ENCODE measurements around the gene SEC24A. TPM values are rescaled to one million over a fixed set of nuclear protein-coding genes. Genes with fewer than 3 reads are reported as not detected.
A peak's percentile ranks its signal among the peaks of the same experiment; 100 is the strongest.
"Not testable (repeated sequence)": the region's sequence is repeated elsewhere in the genome, so short reads cannot be mapped to it uniquely, and the experiment has no call there.

SEC24A gene
- 27.7 TPM for polyA plus RNA-seq (2013, experiment 1 of 2; ENCODE audit: insufficient read length)
- 26.4 TPM for polyA plus RNA-seq (2013, experiment 2 of 2; ENCODE audit: insufficient read length)

DNA sequence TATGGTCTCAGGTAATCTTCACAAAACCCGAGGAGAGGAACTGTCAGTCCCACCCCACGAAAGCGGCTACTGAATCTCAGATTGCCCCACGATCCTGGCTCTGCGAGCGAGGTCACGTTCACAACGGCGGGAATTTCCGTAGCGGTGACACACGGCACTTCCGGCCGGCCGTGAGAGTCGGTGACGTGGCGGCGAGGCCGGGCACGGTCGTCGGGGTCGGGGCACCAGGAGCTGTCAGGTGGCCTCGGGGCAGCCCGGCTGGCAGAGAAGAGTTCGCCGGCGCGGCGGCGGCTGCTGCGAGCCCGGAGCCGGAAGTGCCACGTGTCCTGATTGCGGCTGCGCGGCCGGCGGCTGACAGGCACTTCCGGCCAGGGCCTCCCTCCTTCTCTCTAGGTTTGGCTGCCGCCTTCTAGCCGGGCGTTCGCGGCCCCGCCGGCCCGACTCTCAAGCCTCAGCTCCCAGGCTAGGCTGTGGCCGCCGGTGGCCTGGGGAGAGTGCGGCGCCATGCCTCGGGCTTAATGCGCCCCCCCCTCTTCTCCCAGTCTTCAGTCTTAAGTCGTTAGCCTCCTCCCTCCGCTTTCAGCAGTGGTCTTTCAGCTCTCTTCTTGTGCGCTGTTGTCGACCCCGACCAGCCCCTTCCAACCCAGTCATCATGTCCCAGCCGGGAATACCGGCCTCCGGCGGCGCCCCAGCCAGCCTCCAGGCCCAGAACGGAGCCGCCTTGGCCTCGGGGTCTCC lies at the start of gene SEC24A:
SEC24A (plus strand) TSS at position 361 of the 738 bp plus-strand sequence; CDS start at position 653, 292 bp downstream.
- peak; percentile 88 for DNase-seq

DNA sequence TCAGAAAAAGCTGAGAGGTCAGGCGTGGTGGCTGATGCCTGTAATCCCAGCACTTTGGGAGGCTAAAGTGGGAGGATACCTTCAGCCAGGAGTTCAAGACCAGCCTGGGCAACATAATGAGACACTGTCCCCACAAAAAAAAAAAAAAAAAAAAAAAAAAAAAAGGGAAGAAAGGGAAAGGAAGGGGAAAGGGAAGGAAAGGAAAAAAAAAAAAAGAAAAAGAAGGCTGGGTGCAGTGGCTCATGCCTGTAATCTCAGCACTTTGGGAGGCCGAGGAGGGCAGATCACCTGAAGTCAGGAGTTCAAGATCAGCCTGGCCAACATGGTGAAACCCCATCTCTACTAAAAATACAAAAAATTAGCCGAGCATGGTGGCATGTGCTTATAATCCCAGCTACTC lies 48.8 kb upstream of the SEC24A start:
- DNase-seq: not testable (repeated sequence)

DNA sequence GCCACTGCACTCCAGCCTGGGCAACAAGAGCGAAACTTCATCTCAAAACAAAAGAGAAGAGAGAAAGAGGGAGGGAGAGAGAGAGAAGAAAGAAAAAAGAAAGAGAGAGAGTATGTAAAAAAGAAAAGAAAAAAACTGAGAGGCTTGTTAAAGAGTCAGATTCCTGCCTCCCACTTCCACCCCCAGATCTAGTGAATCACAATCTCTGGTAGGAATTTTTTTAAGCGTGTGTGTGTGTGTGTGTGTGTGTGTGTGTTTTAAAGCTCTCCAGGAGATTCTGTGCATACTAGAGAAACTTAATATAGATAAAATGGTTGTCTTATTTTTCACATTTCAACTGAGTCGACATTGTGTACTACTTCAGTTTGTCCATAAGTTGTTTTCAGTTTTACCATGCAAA lies 48.0 kb upstream of the SEC24A start:
- DNase-seq: peak; percentile 81

DNA sequence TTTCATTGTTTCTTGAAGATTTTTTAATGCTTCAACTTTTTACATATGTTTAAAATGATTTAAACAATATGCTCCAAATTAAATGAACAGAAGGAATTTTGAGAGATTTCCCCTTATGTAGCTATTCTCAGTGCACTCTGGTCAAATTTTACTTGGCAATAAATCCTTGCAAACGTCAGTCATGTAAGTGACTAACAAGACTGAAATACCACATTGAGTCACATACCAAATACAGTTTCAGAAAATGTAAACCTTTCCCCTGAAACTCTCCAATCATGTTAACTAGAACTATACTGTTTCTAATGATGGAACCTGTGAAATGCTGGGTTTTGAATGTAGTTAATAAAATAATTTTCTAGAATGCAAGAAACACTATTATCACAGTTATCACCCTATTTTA lies 45.5 kb upstream of the SEC24A start:
- DNase-seq: peak; percentile 69

DNA sequence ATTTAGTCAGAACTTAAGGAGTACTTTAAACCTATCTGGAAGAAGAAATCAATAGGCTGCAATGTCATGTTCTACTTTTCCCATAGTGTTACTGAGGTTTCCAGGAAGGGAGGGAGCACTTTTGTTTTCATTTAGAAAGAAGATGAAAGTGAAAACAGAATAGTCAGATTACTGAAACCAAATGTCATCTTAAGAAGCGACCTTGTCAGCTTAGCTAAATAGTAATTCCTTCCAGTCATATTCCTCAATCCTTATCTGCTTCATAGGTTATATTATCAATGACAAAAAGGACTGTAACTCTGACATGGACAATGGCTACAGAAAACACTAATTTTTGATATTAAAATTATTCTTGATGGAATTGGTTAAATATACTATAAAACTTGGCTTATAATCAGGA lies 43.7 kb upstream of the SEC24A start:
- DNase-seq: no peak

DNA sequence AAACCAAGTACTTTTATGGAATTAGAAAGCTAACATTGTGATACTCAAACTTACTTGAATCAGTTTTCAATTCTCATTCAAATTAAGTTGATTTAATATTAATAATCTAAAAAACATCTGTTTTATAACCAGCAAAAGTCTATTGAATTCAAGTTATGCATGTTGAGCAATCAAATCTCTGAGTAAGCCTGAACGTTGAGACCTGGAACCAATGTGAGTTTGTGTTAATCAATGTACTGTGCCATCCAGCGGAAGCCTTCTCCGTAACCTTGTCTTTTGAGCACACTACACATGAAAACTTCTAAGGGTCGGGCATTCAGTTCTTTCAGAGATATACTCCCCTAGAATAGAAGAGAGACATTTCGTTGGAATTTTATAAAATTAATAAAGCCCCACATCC lies 41.9 kb upstream of the SEC24A start:
- no peak for DNase-seq

DNA sequence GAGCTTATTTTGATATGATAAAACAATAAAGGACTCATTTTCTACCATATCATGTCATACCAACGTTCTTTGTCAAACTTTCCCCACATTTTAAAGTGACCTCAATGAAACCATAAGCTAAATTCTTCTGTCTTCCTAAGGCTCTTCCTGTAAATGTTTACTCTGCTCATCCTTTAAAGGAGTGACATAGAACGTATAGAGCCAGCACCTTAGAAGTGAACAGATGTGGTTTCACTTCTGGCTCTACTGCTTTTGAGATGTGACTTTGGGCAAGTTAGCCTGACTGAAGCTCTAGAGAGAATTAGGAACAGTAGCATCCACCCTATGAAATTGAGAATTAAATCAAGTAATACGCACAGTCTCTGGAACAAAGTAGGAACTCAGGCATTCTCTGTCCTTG lies 40.0 kb upstream of the SEC24A start:
- DNase-seq: no peak

DNA sequence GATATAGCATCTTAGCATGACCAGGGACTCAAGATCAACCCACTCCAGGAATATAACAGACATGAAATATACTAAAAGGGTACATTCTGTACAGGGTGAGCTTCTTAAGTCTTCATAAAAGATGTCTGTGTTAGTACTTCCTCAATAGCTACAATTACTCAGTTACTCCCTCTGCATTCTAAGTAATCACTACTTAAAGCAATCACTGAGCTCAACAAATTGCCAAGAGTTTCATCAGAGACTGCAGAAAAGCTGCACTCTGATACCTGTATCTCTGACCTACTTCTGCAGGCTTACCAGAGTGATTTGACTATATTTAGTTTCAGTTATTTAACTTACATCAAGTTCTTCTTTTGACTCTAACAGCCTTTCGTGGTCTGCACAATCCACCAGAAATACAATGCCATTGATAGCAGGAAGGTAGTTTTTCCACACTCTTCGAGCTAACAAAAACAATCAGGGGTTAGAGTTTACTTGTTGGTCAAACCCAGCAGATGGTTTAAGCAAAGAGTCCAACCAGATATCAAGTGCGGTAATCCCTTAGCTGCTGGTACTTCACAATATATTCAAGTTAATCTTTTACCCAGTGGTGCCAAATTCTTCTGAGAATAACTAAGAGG lies 39.2 kb upstream of the SEC24A start:
- DNase-seq: no peak

DNA sequence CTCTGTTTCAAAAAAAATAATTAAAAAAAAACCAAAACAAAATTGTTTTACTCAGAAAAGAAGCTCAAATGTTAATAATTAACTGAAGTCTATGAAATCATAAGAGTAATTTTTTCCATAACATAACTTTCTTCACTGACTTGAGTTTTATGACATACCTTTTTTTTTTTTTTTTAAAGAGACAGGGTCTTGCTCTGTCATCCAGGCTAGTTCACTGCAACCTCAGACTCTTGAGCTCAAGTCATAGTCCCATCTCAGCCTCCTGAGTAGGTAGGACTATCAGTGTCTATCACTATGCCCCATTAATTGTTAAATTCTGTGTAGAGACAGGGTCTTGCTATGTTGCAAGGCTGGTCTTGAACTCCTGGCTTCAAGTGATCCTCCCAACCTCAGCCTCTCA lies 37.9 kb upstream of the SEC24A start:
- DNase-seq: no peak

DNA sequence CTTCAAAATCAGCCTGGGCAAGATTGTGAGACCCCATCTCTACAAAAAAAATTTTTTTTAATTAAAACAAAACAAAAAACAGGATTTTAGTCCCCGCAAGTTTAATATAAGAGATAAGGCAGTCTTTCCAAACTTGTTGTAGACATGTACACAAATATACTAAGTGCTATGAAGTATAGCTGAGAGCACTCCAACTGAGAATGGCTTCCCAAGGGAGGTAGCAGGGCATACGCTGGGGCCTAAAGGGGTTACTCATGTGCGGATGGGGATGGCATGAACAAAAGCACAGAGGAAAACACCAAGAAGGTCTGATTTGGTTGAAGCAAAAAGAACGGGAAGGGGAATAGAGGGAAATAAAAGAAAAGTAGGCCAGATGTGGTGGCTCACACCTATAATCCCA lies 37.1 kb upstream of the SEC24A start:
- no peak for DNase-seq

DNA sequence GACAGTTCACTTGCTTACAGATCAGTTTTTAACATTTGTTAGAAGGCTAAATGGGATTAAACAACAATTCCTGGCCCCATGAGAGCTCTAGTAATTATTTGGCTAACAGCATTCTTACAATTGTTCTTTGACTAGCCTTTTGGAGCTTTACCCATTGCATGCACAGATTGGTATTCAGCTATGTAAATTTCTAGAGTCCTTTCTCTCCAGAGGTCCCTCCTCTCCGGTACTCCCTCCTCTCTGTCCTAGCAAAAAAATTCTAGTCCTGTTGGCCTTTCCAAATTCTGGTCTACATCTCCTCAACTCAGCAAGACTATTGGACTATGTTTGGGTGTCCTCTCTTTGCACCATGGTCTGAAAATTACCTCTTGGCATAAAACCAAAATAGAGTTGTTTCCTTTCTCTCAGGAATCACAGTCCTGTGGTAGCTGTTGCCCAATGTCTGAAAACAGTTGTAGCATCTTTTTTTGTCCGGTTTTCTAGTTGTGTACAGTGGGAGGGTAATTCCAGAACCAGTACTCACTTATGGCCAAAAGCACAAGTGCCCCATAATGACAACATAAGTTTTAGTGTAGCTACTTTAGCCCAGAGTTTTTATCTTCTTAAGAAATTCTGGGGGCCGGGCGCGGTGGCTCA lies 34.0 kb upstream of the SEC24A start:
- no peak for DNase-seq

DNA sequence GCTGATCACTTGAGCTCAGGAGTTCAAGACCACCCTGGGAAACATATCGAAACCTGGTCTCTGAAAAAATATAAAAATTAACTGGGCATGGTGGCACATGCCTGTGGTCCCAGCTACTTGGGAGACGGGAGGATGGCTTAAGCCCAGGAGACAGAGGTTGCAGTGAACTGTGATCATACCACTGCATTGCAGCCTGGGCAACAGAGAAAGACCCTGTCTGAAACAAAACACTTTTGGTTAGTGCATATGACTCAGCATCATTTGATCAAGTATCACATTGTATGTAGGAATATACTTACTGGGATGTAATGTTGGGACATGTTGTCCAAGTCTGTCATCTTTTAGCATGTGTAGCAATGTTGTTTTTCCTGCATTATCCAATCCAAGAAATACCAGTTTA lies 28.0 kb upstream of the SEC24A start:
- no peak for DNase-seq

DNA sequence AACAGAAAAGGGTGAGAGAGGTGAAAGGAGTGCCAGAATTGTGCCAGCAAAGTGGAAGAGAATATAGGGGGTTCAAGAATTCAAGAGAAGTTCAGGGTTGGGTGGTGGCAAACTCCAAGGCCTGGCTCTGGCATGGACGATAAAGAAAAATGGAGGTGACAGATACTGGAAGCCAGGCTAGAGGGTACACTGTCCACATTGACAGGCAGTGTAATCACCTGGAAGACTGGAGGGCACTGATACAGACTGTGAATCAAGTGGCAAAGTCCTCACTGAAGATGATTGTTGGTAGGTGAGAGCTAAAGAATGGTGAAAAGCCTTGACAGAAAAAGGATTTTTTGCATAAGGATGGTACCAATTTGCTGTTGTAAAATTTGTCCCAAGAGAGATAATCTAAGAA lies 23.0 kb upstream of the SEC24A start:
- no peak for DNase-seq

DNA sequence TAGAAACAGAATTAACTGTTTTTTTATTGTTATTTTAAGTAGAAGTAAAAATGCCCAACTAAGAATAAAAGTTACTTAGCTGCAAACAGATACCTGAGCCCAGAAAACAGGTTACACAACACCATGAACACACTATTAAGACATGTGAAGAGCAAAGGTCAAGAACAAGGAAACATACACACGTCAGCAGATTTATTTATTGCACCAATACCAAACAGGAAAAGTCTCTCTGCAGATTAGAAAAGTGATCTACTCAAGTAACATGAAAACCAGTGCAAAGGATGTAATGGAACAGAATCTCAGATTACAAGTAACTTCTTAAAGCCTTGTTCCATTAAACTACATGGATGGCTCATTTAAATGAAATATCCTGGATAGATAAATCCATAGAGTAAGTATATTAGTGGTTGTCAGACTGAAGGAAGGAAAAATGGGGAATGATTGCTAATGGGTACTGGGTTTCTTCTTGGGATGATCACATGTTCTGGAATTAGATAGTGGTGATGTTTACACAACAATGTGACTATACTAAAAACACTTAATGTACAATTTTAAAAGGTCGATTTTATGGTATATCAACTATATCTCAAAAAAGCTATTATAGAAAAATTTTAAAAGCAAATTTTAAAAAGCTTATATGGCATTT lies 22.1 kb upstream of the SEC24A start:
- no peak for DNase-seq

DNA sequence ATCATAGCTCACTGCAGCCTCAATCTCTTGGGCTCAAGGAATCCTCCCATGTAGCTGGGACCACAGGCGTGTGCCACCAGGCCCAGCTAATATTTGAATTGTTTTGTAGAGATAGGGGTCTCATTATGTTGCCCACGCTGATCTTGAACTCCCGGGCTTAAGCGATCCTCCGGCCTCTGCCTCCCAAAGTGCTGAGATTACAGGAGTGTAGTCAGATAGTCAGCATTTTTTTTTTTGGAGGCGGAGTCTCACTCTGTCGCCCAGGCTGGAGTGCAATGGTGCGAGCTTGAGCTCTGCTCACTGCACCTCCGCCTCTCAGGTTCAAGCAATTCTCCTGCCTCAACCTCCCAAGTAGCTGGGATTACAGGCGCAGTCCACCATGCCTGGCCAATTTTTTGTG lies 14.4 kb upstream of the SEC24A start:
- DNase-seq: no peak

DNA sequence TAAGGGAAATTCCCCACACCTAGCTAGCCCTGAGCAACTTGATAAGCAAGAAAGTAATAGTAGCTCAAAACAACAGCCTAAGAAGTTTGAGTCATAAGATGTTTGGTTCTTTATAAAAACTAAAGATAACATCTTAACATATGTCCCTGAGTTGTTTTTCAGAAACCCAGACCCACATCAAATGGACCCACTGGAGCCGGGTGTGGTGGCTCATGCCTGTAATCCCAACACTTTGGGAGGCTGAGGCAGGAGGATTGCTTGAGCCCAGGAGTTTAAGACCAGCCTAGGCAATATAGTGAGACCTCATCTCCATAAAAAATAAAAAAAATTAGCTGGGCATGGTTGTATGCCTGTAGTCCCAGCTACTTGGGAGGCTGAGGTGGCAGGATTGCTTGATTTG lies 13.2 kb upstream of the SEC24A start:
- DNase-seq: not testable (repeated sequence)

DNA sequence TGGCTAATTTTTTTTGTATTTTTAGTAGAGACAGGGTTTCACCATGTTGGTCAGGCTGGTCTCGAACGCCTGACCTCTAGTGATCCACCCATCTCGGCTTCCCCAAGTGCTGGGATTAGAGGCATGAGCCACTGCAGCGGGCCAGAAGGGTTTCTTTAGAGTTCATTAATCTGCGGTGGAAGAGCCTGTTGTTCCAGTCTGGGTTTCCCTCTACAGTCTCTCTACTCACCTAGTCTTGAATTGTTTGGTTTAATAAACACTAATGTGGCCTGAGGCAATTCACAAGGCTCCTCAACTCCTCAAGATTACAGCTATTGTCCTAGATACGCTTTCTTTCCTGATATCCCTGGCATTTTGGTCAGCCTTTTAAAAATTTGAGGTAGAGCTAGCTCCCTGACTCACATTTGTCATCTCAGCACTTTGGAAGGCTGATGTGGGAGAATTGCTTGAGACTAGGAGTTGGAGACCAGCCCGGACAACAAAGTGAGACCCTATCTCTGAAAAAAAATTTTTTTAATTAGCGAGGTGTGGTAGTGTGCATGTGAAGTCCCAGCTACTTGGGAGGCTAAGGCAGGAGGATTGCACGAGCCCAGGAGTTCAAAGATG lies 11.4 kb upstream of the SEC24A start:
- no peak for DNase-seq

DNA sequence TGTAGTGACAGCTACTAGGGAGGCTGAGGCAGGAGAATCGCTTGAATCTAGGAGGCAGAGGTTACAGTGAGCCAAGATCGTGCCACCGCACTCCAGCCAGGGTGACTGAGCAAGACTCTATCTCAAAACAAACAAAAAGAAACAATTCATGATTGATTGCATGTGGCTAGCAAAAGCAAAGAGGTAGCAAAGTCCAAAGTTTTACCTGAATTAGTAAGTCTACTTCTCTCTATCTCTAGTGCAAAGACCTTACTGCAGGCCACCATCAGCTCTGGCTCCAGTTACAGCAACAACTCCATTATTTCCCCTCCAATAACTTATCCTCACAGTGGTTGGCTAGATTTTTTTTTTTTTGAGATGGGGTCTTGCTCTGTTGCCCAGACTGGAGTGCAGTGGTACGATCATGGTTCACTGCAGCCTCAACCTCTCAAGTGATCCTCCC lies 9.8 kb upstream of the SEC24A start:
- no peak for DNase-seq

DNA sequence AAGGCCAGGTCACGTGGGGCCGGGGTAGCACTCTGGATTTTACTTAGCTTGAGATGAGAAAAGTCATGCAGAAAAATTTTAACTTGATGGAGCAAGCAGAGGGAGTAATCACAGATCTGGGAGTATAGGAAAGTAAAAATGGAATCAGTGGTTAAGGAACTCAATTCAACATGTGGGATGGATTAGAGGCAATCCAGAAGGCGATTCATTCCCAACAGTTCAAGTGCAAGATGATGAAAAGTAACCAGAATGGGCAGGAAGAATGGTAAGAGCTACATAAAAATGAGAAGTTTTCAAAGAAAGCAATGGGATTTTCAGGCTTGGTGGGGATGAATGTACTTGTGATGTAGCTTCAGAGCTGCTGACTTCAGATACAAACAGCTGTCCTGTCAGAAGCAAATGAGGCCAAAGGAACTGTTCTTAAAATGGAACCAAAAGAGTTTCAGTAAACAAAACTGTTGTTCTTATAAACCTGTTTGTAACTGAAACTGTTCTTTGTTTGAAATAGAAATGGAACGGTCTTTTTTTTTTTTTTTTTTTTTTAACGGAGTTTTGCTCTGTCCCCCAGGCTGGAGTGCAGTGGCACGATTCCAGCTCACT lies 5.6 kb upstream of the SEC24A start:
- peak; percentile 35 for DNase-seq

DNA sequence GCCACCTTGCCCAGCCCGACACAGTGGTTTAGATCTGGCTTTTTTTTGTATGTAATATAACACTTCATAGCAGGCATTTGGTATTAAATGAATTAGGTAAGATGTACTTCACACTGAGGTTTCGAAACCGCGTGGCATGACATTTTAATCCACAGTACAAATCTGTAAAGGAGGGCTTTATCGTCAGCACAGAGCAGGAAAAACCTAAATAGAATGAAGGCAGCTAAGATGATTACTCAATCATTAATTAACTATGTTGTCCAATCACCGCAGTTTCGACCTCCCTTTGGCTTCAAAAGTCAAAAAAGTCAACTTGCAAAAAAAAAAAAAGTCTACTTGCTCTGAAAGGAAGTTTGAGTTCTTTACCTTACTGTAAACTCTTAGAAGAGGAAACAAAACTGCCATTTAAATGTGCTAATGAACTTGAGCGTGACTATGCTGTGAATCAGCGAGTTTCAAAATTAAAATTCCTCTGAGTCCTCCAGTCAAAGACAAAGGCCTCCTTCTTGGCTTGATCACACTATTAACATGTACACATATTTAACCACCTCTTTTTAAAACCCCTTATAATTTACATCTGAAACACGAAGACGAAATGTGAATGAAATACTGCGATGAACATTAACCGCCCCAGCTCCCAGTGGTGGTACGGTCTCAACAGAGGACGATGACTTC lies 698 bp upstream of the SEC24A start:
- DNase-seq: peak; percentile 60

DNA sequence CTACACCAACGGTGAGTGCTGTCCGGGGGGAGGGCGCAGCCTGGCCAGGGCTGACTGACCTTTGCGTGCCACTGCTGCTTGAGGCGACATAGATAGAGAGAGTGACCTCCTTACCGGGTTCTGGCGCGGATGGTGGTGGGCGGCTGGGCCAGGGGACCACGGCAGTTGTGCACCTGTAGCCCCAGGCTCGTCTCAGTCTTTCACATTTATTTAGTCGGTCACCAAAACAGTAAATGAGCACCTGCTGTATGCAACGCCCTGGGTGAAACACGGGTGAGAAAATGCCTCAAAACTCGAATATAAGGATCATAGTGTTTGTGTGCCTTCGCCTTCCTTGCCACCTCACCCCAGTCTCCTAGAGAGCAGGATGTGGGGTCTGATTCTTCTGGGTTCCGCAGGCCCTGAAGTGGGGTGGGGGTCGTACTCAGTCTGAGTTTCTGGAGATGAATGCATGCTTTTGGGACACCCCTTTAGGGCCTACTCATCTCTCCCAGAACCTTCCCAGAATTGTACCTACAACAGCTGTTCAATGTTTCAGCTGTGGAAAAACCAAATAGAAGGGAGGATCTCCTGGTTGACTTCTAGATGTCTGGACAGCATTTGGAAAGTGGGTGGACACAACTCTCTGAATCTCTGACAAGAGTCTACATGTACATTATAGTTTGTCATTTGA lies 714 bp downstream of the SEC24A start:
- no peak for DNase-seq
